Measurements from ENCODE around the gene PACS2.
"Not testable (repeated sequence)": the region's sequence is repeated elsewhere in the genome, so short reads cannot be mapped to it uniquely, and the experiment has no call there.

Gene PACS2

GRCh38 chr14:105300542-105301102 lies 13.9 kb upstream of the PACS2 start, which contains the start of gene BRF1:
BRF1 (minus strand) TSS chr14:105301001; CDS start chr14:105300629, 372 bp downstream.
- Histone ChIP-seq H3K23ac (ENCODE audit: low read length) (peak within 1 kb of the TSS; percentile 50), H3K4ac (ENCODE audit: low read depth, low read length) (no peak within 1 kb of the TSS), H3K79me1 (ENCODE audit: low read length) (peaks cover 3% of the 10 kb centered on the region), H4K5ac (ENCODE audit: low read length) (no peak within 1 kb of the TSS), H3K18ac (ENCODE audit: low read length) (peak within 1 kb of the TSS; percentile 75), H4K8ac (ENCODE audit: low read depth, low read length) (no peak within 1 kb of the TSS), H2AK5ac (ENCODE audit: low read length) (no peak within 1 kb of the TSS), H2BK5ac (ENCODE audit: low read length) (peak within 1 kb of the TSS; percentile 84), H3K4me3 (ENCODE audit: low read length) (peak within 1 kb of the TSS; percentile 73), H3K9ac (ENCODE audit: low read length) (peak within 1 kb of the TSS; percentile 89), H3K27ac (ENCODE audit: low read depth, low read length) (peak within 1 kb of the TSS; percentile 95), H2BK120ac (ENCODE audit: low read depth, low read length) (no peak within 1 kb of the TSS), H3K36me3 (ENCODE audit: control insufficient read depth, insufficient read depth, low read length) (no peaks in the 10 kb centered on the region), H3K79me2 (ENCODE audit: control insufficient read depth, insufficient read depth, low read length) (no peaks in the 10 kb centered on the region), H2BK15ac (replicated peaks; ENCODE audit: low read depth) (no peak within 1 kb of the TSS), H3K4me2 (ENCODE audit: low read length) (peak within 1 kb of the TSS; percentile 90), H3K27me3 (ENCODE audit: insufficient read depth, low read length, poor library complexity) (no peaks in the 10 kb centered on the region), H3K56ac (ENCODE audit: low read length) (peak within 1 kb of the TSS; percentile 99), H3K4me1 (ENCODE audit: control insufficient read depth, low read depth, low read length) (no peaks in the 10 kb centered on the region)
- peak; percentile 95 for DNase-seq
- no CpG with 5 or more reads among the region's 90 CpGs for WGBS (ENCODE audit: extremely low coverage, insufficient coverage, low lambda C conversion rate)

DNA sequence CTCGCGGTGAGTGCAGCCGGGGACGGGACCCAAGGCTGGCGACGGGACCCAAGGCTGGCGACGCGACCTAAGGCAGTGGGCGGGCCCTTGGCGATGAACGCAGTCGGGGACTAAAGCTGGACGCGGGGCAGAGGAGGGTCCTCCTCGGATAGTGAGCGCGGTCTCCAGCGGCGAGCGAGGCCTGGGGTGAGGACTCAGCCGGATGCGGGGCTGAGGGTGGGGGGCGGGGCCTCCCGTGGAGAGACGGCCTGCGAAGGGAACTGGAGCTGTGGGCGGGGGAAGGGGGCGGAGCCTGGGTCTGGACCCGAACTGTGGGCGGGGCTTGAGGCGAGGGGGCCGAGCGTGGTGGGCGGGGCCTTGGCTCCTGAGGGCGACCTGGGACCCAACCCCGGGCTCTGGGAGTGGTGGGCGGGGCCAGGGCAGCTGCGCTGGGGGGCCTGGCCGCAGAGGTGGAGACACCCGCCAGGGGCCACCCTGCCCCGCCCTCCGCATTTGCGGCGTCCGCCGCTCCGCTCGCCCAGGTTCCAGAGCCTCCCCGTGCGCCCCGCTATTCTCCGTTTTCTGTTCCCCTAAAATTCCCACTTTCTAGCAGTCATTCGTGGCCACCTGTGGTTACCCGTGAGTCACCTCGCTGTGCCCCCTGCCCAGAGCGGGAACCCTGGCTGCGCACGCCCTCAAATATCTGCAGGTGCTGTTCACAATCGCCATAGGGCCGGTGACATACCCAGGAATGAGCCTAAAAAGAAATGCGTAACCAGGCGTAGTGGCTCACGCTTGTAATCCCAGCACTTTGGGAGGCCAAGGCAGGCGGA lies 13.2 kb upstream of the PACS2 start:
- H4K5ac ChIP-seq (ENCODE audit: low read length) = no peak overlapping the region
- H3K4me1 ChIP-seq (ENCODE audit: control insufficient read depth, low read depth, low read length) = no peaks in the 10 kb centered on the region
- no peak overlapping the region for H2BK120ac ChIP-seq (ENCODE audit: low read depth, low read length)
- H3K27ac ChIP-seq (ENCODE audit: low read depth, low read length) = peak overlapping the region; percentile 95
- H3K23ac ChIP-seq (ENCODE audit: low read length) = no peak overlapping the region
- DNase-seq = peak; percentile 94
- no CpG with 5 or more reads among the region's 65 CpGs for WGBS (ENCODE audit: extremely low coverage, insufficient coverage, low lambda C conversion rate)
- peak overlapping the region; percentile 84 for H2BK5ac ChIP-seq (ENCODE audit: low read length)
- H3K4ac ChIP-seq (ENCODE audit: low read depth, low read length) = no peak overlapping the region
- no peak overlapping the region for H2BK15ac ChIP-seq (replicated peaks; ENCODE audit: low read depth)
- H3K4me3 ChIP-seq (ENCODE audit: low read length) = peak overlapping the region; percentile 73
- H3K4me2 ChIP-seq (ENCODE audit: low read length) = peak overlapping the region; percentile 90
- H3K27me3 ChIP-seq (ENCODE audit: insufficient read depth, low read length, poor library complexity) = no peaks in the 10 kb centered on the region
- H3K18ac ChIP-seq (ENCODE audit: low read length) = peak overlapping the region; percentile 75
- peaks cover 3% of the 10 kb centered on the region for H3K79me1 ChIP-seq (ENCODE audit: low read length)
- H3K36me3 ChIP-seq (ENCODE audit: control insufficient read depth, insufficient read depth, low read length) = no peaks in the 10 kb centered on the region
- no peak overlapping the region for H4K8ac ChIP-seq (ENCODE audit: low read depth, low read length)
- no peak overlapping the region for H2AK5ac ChIP-seq (ENCODE audit: low read length)
- H3K79me2 ChIP-seq (ENCODE audit: control insufficient read depth, insufficient read depth, low read length) = no peaks in the 10 kb centered on the region
- H3K56ac ChIP-seq (ENCODE audit: low read length) = peak overlapping the region; percentile 99
- H3K9ac ChIP-seq (ENCODE audit: low read length) = peak overlapping the region; percentile 89

DNA sequence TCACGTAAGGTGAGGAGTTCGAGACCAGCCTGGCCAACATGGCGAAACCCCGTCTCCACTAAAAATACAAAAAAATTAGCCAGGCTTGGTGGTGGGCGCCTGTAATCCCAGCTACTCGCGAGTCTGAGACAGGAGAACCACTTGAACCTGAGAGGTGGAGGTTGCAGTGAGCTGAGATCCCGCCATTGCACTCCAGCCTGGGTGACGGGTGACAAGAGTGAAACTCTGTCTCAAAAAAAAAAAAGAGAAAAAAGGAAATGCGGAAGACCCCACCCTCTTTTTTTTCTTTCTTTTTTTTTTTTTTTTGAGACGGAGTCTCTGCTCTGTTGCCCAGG lies 12.7 kb upstream of the PACS2 start:
- not testable (repeated sequence) for H3K27ac ChIP-seq (ENCODE audit: low read depth, low read length)
- no CpG with 5 or more reads among the region's 11 CpGs for WGBS (ENCODE audit: extremely low coverage, insufficient coverage, low lambda C conversion rate)

DNA sequence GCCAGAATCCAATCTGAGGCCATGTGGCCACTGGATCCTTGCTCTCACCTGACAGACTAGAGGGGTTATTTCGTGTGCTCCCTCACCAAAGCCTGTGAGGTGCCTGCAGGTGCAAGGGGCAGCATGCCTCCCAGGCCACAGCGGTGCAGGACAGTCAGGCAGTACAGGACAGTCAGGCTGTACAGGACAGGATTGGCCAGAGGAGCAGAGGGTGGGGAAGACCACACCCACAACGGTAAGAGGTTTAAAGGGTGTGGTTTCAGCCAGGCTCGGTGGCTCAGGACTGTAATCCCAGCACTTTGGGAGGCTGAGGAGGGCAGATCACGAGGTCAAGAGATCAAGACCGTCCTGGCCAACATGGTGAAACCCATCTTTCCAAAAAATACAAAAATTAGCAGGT lies 10.6 kb upstream of the PACS2 start:
- Histone ChIP-seq H3K4me1 (ENCODE audit: control insufficient read depth, low read depth, low read length) (no peaks in the 10 kb centered on the region), H2BK15ac (replicated peaks; ENCODE audit: low read depth) (no peak overlapping the region), H2BK5ac (ENCODE audit: low read length) (no peak overlapping the region), H3K36me3 (ENCODE audit: control insufficient read depth, insufficient read depth, low read length) (no peaks in the 10 kb centered on the region), H3K9ac (ENCODE audit: low read length) (no peak overlapping the region), H3K23ac (ENCODE audit: low read length) (no peak overlapping the region), H3K4ac (ENCODE audit: low read depth, low read length) (no peak overlapping the region), H4K5ac (ENCODE audit: low read length) (no peak overlapping the region), H3K18ac (ENCODE audit: low read length) (no peak overlapping the region), H2AK5ac (ENCODE audit: low read length) (no peak overlapping the region), H3K27ac (ENCODE audit: low read depth, low read length) (no peak overlapping the region), H3K79me2 (ENCODE audit: control insufficient read depth, insufficient read depth, low read length) (no peaks in the 10 kb centered on the region), H4K8ac (ENCODE audit: low read depth, low read length) (no peak overlapping the region), H2BK120ac (ENCODE audit: low read depth, low read length) (no peak overlapping the region), H3K27me3 (ENCODE audit: insufficient read depth, low read length, poor library complexity) (no peaks in the 10 kb centered on the region), H3K4me3 (ENCODE audit: low read length) (no peak overlapping the region), H3K56ac (ENCODE audit: low read length) (no peak overlapping the region), H3K79me1 (ENCODE audit: low read length) (peaks cover 3% of the 10 kb centered on the region), H3K4me2 (ENCODE audit: low read length) (no peak overlapping the region)
- WGBS (ENCODE audit: extremely low coverage, insufficient coverage, low lambda C conversion rate) = no CpG with 5 or more reads among the region's 6 CpGs
- no peak for DNase-seq

More for the DNA sequence above, 12.7 kb upstream of the PACS2 start:
- not testable (repeated sequence) for H3K79me2 ChIP-seq (ENCODE audit: control insufficient read depth, insufficient read depth, low read length); H3K23ac ChIP-seq (ENCODE audit: low read length); H3K27me3 ChIP-seq (ENCODE audit: insufficient read depth, low read length, poor library complexity); H3K4ac ChIP-seq (ENCODE audit: low read depth, low read length); H4K8ac ChIP-seq (ENCODE audit: low read depth, low read length); H3K79me1 ChIP-seq (ENCODE audit: low read length); H3K4me1 ChIP-seq (ENCODE audit: control insufficient read depth, low read depth, low read length); H3K4me2 ChIP-seq (ENCODE audit: low read length); H2BK15ac ChIP-seq (replicated peaks; ENCODE audit: low read depth); H2AK5ac ChIP-seq (ENCODE audit: low read length); H2BK120ac ChIP-seq (ENCODE audit: low read depth, low read length); H3K36me3 ChIP-seq (ENCODE audit: control insufficient read depth, insufficient read depth, low read length); DNase-seq; H4K5ac ChIP-seq (ENCODE audit: low read length); H2BK5ac ChIP-seq (ENCODE audit: low read length); H3K4me3 ChIP-seq (ENCODE audit: low read length); H3K18ac ChIP-seq (ENCODE audit: low read length)
- H3K56ac ChIP-seq (ENCODE audit: low read length) = peak overlapping the region; percentile 69
- peak overlapping the region; percentile 54 for H3K9ac ChIP-seq (ENCODE audit: low read length)

DNA sequence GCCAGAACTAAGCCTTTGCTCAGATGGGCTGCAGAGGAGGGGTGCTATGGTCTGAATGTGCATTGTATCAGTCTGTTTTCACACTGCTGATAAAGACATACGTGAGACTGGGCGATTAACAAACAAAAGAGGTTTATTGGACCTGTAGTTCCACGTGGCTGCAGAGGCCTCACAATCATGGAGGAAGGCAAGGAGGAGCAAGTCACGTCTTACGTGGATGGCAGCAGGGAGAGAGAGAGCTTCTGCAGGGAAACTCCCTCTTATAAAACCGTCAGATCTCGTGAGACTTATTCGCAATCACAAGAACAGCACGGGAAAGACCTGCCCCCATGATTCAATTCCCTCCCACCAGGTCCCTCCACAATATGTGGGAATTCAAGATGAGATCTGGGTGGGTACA lies 10.0 kb upstream of the PACS2 start:
- Histone ChIP-seq H4K5ac (ENCODE audit: low read length) (no peak overlapping the region), H3K79me2 (ENCODE audit: control insufficient read depth, insufficient read depth, low read length) (no peaks in the 10 kb centered on the region), H2BK120ac (ENCODE audit: low read depth, low read length) (no peak overlapping the region), H3K18ac (ENCODE audit: low read length) (no peak overlapping the region), H3K23ac (ENCODE audit: low read length) (no peak overlapping the region), H3K56ac (ENCODE audit: low read length) (no peak overlapping the region), H3K4me2 (ENCODE audit: low read length) (no peak overlapping the region), H3K4me1 (ENCODE audit: control insufficient read depth, low read depth, low read length) (no peaks in the 10 kb centered on the region), H3K27ac (ENCODE audit: low read depth, low read length) (no peak overlapping the region), H4K8ac (ENCODE audit: low read depth, low read length) (no peak overlapping the region), H3K4me3 (ENCODE audit: low read length) (no peak overlapping the region), H2AK5ac (ENCODE audit: low read length) (no peak overlapping the region), H3K9ac (ENCODE audit: low read length) (no peak overlapping the region), H3K4ac (ENCODE audit: low read depth, low read length) (no peak overlapping the region), H3K79me1 (ENCODE audit: low read length) (peaks cover 3% of the 10 kb centered on the region), H2BK5ac (ENCODE audit: low read length) (no peak overlapping the region), H3K36me3 (ENCODE audit: control insufficient read depth, insufficient read depth, low read length) (no peaks in the 10 kb centered on the region), H2BK15ac (replicated peaks; ENCODE audit: low read depth) (no peak overlapping the region), H3K27me3 (ENCODE audit: insufficient read depth, low read length, poor library complexity) (no peaks in the 10 kb centered on the region)
- no peak for DNase-seq
- WGBS (ENCODE audit: extremely low coverage, insufficient coverage, low lambda C conversion rate) = no CpG with 5 or more reads among the region's 9 CpGs
